ENCODE results near the gene ALG12.

DNA sequence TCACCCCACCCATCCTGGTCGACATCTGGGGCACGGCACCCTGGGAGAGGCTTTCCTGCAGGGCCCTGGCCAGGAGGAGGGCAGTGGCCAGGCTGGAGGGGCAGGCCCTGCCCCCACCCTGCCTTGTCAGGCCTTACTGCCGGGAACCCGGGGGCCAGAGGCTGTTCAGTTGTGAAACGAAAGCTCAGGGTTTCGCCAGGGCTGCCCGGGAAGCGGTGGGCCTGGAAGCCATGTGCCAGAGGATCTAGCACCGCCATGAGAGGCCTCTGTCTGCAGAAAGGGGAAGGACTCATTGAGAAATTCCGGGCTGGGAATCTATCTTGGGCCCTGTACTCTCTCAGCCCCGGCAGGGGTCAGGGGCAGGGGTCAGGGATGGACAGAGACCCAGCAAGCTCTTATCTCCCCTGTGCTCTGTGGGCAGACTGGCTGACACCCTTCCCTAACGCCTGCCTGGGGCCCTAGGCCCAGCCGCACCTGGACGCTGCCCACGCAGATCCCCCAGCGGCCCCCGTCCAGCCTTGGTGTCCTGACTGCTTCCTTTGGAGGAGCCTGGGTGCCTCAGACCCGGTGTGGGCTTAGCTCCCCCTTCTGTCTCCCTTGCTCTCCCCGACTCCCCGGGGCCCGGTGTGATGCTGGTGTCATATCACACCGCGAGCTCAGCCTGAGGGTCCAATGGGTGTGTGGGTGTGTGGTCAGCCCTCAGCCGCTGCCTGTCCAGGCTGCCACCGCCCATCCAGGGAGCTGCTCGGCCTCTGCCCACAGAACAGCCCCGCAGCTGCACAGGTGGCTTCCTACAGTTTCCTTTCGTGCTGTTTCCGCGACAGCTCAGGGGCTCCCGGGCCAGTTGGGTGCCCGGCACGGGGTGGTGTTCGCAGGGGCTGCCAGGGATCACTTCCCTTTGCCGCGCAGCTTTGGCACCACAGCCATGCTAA lies 48.8 kb upstream of the ALG12 start:
- TF ChIP-seq, protein P1, sequence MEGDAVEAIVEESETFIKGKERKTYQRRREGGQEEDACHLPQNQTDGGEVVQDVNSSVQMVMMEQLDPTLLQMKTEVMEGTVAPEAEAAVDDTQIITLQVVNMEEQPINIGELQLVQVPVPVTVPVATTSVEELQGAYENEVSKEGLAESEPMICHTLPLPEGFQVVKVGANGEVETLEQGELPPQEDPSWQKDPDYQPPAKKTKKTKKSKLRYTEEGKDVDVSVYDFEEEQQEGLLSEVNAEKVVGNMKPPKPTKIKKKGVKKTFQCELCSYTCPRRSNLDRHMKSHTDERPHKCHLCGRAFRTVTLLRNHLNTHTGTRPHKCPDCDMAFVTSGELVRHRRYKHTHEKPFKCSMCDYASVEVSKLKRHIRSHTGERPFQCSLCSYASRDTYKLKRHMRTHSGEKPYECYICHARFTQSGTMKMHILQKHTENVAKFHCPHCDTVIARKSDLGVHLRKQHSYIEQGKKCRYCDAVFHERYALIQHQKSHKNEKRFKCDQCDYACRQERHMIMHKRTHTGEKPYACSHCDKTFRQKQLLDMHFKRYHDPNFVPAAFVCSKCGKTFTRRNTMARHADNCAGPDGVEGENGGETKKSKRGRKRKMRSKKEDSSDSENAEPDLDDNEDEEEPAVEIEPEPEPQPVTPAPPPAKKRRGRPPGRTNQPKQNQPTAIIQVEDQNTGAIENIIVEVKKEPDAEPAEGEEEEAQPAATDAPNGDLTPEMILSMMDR (IDR thresholded peaks at IDR 0.05; ENCODE audit: low read depth, low read length): no peak
- TF ChIP-seq POLR2A (IDR thresholded peaks at IDR 0.05; ENCODE audit: extremely low read depth, insufficient read length): no peak

Data from NB4 (cell line).